Measurements from ENCODE around the gene PKD1.

DNA sequence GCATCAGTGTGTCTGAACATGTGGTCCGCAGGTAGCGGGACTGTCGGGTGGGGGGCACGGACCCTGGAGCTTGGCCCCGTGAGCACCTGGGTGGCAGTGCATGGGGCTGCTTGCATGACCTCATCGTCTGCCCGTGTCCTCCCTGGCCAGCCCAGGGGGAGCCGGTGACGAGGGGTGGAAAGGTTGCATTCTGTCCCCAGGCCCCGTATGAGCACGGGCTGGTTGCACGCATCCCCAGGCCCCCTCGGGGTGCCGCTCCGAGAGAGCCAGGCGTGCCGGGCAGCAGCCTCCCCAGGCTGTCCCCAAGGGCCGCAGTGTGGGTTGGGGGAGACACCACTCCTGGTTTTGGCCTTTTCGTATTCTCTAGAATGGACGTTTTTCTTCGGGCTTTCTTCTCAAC lies 58.0 kb downstream of the PKD1 start:
- no peak for TF ChIP-seq PHB2 (IDR thresholded peaks at IDR 0.05; ENCODE audit: partially characterized antibody)
- no peak for TF ChIP-seq ZSCAN29 (CRISPR knock-in tag; conservative IDR thresholded peaks at IDR 0.05)
- no peak for TF ChIP-seq CHD2 (IDR thresholded peaks at IDR 0.05; ENCODE audit: low read depth, low read length)
- no peak for TF ChIP-seq ZNF232 (CRISPR knock-in tag; IDR thresholded peaks at IDR 0.05; ENCODE audit: borderline replicate concordance)
- TF ChIP-seq PAWR (CRISPR knock-in tag; IDR thresholded peaks at IDR 0.05; ENCODE audit: borderline replicate concordance), result no peak
- TF ChIP-seq CTCF (CRISPR knock-in tag; IDR thresholded peaks at IDR 0.05), result no peak
- TF ChIP-seq MYC (CRISPR knock-in tag; IDR thresholded peaks at IDR 0.05; ENCODE audit: borderline replicate concordance), result no peak
- TF ChIP-seq, protein P1, sequence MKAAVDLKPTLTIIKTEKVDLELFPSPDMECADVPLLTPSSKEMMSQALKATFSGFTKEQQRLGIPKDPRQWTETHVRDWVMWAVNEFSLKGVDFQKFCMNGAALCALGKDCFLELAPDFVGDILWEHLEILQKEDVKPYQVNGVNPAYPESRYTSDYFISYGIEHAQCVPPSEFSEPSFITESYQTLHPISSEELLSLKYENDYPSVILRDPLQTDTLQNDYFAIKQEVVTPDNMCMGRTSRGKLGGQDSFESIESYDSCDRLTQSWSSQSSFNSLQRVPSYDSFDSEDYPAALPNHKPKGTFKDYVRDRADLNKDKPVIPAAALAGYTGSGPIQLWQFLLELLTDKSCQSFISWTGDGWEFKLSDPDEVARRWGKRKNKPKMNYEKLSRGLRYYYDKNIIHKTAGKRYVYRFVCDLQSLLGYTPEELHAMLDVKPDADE (CRISPR knock-in tag; IDR thresholded peaks at IDR 0.05), result no peak
- TF ChIP-seq, protein P2, sequence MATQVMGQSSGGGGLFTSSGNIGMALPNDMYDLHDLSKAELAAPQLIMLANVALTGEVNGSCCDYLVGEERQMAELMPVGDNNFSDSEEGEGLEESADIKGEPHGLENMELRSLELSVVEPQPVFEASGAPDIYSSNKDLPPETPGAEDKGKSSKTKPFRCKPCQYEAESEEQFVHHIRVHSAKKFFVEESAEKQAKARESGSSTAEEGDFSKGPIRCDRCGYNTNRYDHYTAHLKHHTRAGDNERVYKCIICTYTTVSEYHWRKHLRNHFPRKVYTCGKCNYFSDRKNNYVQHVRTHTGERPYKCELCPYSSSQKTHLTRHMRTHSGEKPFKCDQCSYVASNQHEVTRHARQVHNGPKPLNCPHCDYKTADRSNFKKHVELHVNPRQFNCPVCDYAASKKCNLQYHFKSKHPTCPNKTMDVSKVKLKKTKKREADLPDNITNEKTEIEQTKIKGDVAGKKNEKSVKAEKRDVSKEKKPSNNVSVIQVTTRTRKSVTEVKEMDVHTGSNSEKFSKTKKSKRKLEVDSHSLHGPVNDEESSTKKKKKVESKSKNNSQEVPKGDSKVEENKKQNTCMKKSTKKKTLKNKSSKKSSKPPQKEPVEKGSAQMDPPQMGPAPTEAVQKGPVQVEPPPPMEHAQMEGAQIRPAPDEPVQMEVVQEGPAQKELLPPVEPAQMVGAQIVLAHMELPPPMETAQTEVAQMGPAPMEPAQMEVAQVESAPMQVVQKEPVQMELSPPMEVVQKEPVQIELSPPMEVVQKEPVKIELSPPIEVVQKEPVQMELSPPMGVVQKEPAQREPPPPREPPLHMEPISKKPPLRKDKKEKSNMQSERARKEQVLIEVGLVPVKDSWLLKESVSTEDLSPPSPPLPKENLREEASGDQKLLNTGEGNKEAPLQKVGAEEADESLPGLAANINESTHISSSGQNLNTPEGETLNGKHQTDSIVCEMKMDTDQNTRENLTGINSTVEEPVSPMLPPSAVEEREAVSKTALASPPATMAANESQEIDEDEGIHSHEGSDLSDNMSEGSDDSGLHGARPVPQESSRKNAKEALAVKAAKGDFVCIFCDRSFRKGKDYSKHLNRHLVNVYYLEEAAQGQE (IDR thresholded peaks at IDR 0.05; ENCODE audit: borderline replicate concordance in 1 of 2, low read depth in 1 of 2, low read length in 2 of 2), result no peak
- no peak for TF ChIP-seq ATF7 (IDR thresholded peaks at IDR 0.05)
- no peak for TF ChIP-seq ATF7 (CRISPR knock-in tag; IDR thresholded peaks at IDR 0.05)
- TF ChIP-seq, protein P3, sequence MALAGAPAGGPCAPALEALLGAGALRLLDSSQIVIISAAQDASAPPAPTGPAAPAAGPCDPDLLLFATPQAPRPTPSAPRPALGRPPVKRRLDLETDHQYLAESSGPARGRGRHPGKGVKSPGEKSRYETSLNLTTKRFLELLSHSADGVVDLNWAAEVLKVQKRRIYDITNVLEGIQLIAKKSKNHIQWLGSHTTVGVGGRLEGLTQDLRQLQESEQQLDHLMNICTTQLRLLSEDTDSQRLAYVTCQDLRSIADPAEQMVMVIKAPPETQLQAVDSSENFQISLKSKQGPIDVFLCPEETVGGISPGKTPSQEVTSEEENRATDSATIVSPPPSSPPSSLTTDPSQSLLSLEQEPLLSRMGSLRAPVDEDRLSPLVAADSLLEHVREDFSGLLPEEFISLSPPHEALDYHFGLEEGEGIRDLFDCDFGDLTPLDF (CRISPR knock-in tag; IDR thresholded peaks at IDR 0.05), result no peak
- no peak for TF ChIP-seq BHLHE40 (IDR thresholded peaks at IDR 0.05; ENCODE audit: low read length)
- no peak for TF ChIP-seq FOXP1 (IDR thresholded peaks at IDR 0.05)
- no peak for TF ChIP-seq FOXP1 (CRISPR knock-in tag; IDR thresholded peaks at IDR 0.05)
